Fibroblast of villous mesenchyme (primary cell): ENCODE data around the gene FNBP1L. TPM values are rescaled to one million over a fixed set of nuclear protein-coding genes. Genes with fewer than 3 reads are reported as not detected.

Source experiments
- DNase-seq: peaks from one replicate; pipeline ENCODE4 v3.0.0-alpha.2; 2010; ENCODE audit warnings: low read depth
- H3K4me3 ChIP-seq: 2 replicates; pipeline ENCODE4 v1.5.1; 2011; ENCODE audit warnings: low read depth, mild to moderate bottlenecking, low read length
- CTCF ChIP-seq: IDR thresholded peaks from 2 replicates; pipeline ENCODE4 v1.5.1; 2012; ENCODE audit warnings: low read depth, mild to moderate bottlenecking, low read length; ENCODE audit not compliant: insufficient read depth
- total RNA-seq: library from RNA; depleted of rRNA; stranded (reverse); fragments of >200 nt; gene quantifications from 2 replicates; pipeline ENCODE4 v1.2.3, GENCODE V29; 2012

Gene FNBP1L
- total RNA-seq, 1 donor = 10.4 TPM

GRCh38 chr1:93565496-93566206 is 117.7 kb downstream of the FNBP1L start:
- no peak for DNase-seq
- H3K4me3 ChIP-seq = no peak overlapping the region
- TF ChIP-seq CTCF = no peak

- TF ChIP-seq CTCF = no peak
- no peak for DNase-seq
Observed at GRCh38 chr1:93566227-93566626, 118.3 kb downstream of the FNBP1L start.

GRCh38 chr1:93567255-93567918 is 119.5 kb downstream of the FNBP1L start:
- peak; percentile 96 for DNase-seq
- no peak overlapping the region for H3K4me3 ChIP-seq
- no peak for TF ChIP-seq CTCF

More at GRCh38 chr1:93566227-93566626, 118.3 kb downstream of the FNBP1L start:
- H3K4me3 ChIP-seq = no peak overlapping the region

- no peak overlapping the region for H3K4me3 ChIP-seq
- no peak for TF ChIP-seq CTCF
- DNase-seq = no peak
Observed at GRCh38 chr1:93569489-93569888, 121.6 kb downstream of the FNBP1L start.

GRCh38 chr1:93571623-93572310 is 123.8 kb downstream of the FNBP1L start:
- no peak for TF ChIP-seq CTCF
- no peak overlapping the region for H3K4me3 ChIP-seq
- no peak for DNase-seq

GRCh38 chr1:93573940-93574469 is 126.1 kb downstream of the FNBP1L start:
- TF ChIP-seq CTCF = no peak
- no peak overlapping the region for H3K4me3 ChIP-seq
- DNase-seq = no peak
